ENCODE results near the gene ZNG1C.
"Not testable (repeated sequence)": the region's sequence is repeated elsewhere in the genome, so short reads cannot be mapped to it uniquely, and the experiment has no call there.

Gene ZNG1C

DNA sequence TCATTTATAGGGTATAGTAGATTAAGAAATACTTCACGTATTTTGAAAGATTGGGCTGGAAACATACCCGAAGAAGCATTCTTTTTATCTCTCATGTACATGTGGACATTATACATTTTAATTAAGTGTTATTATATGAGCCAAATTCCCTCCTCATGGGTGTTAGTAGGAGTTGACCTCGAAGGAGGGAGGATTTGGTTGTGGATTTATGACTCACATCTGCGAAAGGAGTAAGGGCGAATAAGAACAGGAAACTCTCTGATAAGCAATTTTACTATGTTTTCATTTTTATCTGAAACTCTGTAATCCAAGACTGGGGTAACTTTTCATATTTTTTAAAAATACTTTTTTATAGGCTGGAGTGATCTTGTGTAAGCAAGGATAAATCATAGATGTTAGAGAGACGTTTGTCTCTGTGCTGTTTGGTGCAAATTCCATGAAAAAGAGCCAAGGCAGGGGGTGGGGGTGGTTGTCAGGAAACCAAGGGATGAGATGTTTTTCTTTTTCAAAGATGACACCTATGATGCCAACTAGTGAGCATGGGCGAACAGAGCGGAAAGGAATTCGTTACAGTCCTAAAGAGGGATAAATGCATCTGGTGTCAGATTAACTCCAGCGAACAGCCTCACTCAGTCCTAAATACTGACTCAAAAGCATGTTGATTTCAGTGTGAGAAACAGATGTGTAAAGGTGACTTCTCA lies 95.0 kb downstream of the ZNG1C start:
- DNase-seq (ENCODE audit: low read depth in 1 of 2, low spot score in 1 of 2); in situ Hi-C loops (cut with HindIII; ENCODE audit: low pct_unique_long_range_greater_than_20kb, low sequenced_read_pairs): not testable (repeated sequence)

DNA sequence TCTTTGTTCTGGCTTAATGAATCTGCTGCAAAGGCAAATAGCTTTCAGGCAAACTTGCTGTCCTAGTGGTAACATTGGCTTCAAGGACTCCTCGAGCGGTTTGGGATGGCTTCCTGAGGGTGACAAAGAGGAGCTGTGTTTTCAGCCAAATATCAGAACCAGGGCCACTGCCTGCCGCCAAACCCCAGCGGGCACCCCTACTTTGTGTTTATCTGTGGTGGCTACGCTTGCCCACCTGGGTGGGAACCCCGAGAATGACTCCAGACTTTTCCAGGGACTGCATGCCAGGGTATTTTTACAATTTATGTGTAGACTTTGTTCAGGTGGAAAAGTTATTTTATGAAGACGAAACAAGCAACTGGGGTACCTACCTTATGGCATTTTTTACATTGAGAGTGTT lies 96.2 kb downstream of the ZNG1C start:
- DNase-seq (ENCODE audit: low read depth in 1 of 2, low spot score in 1 of 2); in situ Hi-C loops (cut with HindIII; ENCODE audit: low pct_unique_long_range_greater_than_20kb, low sequenced_read_pairs): not testable (repeated sequence)

DNA sequence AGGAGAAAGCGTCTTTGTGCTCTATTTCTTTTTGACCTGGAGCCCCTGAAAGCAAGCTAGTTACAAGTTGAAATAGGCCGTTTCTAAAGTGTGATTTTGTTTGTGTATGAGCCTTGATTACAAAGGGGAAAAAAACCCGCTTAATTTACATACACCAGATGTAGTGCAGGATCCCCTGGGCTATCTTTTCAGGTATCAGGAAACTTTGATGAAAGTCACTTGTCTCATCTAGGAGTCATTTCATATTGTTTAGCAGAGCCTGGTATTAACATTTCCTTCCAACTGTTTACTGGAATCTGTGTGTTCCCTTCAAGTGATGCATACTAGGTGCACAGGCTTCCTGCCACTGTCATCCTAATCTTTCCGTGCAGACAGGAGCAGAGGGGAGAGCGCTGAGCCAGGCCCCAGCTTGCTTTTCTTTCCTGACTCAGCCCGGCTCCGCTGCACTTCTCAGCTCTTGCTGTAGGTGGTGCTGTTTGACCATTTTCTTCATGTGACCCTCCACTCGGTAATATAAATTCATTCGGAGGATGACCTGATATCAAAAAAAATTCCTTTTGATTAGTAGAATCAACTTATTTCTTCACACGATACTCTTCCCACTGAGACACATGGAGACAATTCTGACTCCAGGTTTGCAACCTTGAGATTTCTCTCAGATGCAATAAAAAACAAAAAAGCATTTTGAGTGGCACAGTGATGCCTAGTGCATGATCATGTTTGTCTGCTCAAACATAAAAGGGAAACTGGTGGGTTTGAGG lies 100.7 kb downstream of the ZNG1C start:
- DNase-seq (ENCODE audit: low read depth in 1 of 2, low spot score in 1 of 2); in situ Hi-C loops (cut with HindIII; ENCODE audit: low pct_unique_long_range_greater_than_20kb, low sequenced_read_pairs): not testable (repeated sequence)

DNA sequence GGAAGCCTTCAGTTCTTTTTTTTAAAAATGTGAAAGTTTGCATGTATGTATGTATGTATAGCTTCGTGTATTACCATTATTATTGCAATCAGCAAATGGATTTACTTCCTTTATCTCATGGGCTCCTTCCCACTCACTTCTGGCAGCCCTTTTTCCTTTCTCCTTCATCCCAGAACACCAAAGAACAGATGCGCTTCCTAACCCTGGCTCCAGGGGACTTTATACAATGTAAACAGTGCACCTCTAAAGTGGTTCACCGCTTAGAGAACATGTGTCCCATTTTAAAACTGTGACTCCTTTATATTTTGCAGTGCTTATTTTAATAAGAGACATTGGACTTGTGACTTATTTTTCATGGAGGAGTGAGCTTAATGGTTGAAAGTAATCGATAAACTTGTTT lies 101.5 kb downstream of the ZNG1C start:
- in situ Hi-C loops (cut with HindIII; ENCODE audit: low pct_unique_long_range_greater_than_20kb, low sequenced_read_pairs); DNase-seq (ENCODE audit: low read depth in 1 of 2, low spot score in 1 of 2): not testable (repeated sequence)

DNA sequence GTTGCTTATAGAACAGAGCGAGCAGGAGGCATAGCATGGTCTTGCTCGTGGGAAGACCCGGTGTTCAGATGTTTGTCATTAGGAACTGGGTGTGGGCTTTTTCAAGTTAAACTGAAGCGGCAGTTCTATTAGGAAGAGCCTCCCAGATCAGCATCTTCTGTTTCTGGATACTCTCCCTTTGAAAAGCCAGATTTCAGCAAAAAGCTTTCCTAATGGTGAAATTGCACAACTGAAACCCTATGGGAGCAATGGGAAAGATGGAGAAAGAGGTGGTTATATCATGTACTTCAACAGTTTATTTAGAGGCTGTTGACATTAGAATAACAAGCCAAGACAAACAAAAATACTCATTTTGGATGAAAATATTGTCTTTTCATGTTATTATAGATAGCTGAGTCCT lies 102.2 kb downstream of the ZNG1C start:
- in situ Hi-C loops (cut with HindIII; ENCODE audit: low pct_unique_long_range_greater_than_20kb, low sequenced_read_pairs); DNase-seq (ENCODE audit: low read depth in 1 of 2, low spot score in 1 of 2): not testable (repeated sequence)

Measured in T47D (cell line).